Upper lobe of left lung (tissue), 6 donors: Measurements from ENCODE around the gene MPRIP. TPM values are rescaled to one million over a fixed set of nuclear protein-coding genes. Genes with fewer than 3 reads are reported as not detected.

Experiments used
- ATAC-seq, 2 donors: fragments of 200-7000 bp; cut with Tn5 transposase; one replicate each; pipeline ENCODE4 v1.9.1; 2022; ENCODE audit warnings: mild to moderate bottlenecking in 2 of 2, moderate library complexity in 2 of 2; ENCODE audit not compliant: low FRiP score in 2 of 2
- DNase-seq, 2 donors: peaks; one replicate each; pipeline ENCODE4 v3.0.0-alpha.2; 2019 to 2020
- H3K27ac ChIP-seq, 4 donors: fragments of 200-600 bp; sonication (generic); one replicate each; pipeline ENCODE4 v1.5.1; 2016 to 2019
- H3K27me3 ChIP-seq, 4 donors: fragments of 200-600 bp; sonication (generic); one replicate each; pipeline ENCODE4 v1.5.1; 2017 to 2019
- H3K36me3 ChIP-seq, 4 donors: fragments of 200-600 bp; sonication (generic); one replicate each; pipeline ENCODE4 v1.5.1; 2016 to 2019
- H3K4me1 ChIP-seq, 4 donors: fragments of 200-600 bp; sonication (generic); one replicate each; pipeline ENCODE4 v1.5.1; 2018 to 2019
- H3K4me3 ChIP-seq, 4 donors: fragments of 200-600 bp; sonication (generic); one replicate each; pipeline ENCODE4 v1.5.1; 2017 to 2019; ENCODE audit warnings: mild to moderate bottlenecking in 2 of 4, moderate library complexity in 1 of 4
- H3K9me3 ChIP-seq, 4 donors: fragments of 200-600 bp; sonication (generic); one replicate each; pipeline ENCODE4 v1.5.1; 2018 to 2019
- CTCF ChIP-seq, 6 experiments: fragments of 450-650 bp in 4 of 6; fragments of 200-600 bp in 2 of 6; sonication (generic) in 2 of 6; IDR thresholded peaks; one replicate each; pipeline ENCODE4 v1.5.1; 2016 to 2019; ENCODE audit warnings: antibody characterized with exemption in 6 of 6
- EP300 ChIP-seq, 4 donors: sonication (generic); formaldehyde crosslinking; IDR thresholded peaks; one replicate each; pipeline ENCODE4 v1.5.1; 2017; ENCODE audit warnings: antibody characterized with exemption in 4 of 4, control low read depth in 2 of 4
- POLR2A ChIP-seq, 4 donors: fragments of 450-650 bp; IDR thresholded peaks; one replicate each; pipeline ENCODE4 v1.5.1; 2016 to 2017; ENCODE audit warnings: antibody characterized with exemption in 4 of 4, mild to moderate bottlenecking in 2 of 4
- POLR2AphosphoS5 ChIP-seq, 2 donors: sonication (generic); formaldehyde crosslinking; IDR thresholded peaks; one replicate each; pipeline ENCODE4 v1.5.1; 2017; ENCODE audit warnings: antibody characterized with exemption in 2 of 2
- WGBS, 2 donors: methylation state at CpG; one replicate each; pipeline ENCODE4 v1.1.5; 2017 to 2018; 5-methylcytosine and 5-hydroxymethylcytosine counted together
- total RNA-seq, 6 donors: library from RNA; depleted of rRNA in 4 of 6; stranded (reverse); fragments of >200 nt in 4 of 6; gene quantifications; one replicate each; pipeline versions ENCODE4 v1.1.0 to v1.2.1, GENCODE V29; 2016 to 2021
- donor health status: DM: no; HTN: no; CAD: no; lungs with moderate emphysema.
- donor health status: DM: no; HTN: yes; CAD: no; lungs with severe emphysema.

Gene MPRIP
- total RNA-seq, 6 donors from 2014 or later, result 201 to 380 (median 285) TPM

DNA sequence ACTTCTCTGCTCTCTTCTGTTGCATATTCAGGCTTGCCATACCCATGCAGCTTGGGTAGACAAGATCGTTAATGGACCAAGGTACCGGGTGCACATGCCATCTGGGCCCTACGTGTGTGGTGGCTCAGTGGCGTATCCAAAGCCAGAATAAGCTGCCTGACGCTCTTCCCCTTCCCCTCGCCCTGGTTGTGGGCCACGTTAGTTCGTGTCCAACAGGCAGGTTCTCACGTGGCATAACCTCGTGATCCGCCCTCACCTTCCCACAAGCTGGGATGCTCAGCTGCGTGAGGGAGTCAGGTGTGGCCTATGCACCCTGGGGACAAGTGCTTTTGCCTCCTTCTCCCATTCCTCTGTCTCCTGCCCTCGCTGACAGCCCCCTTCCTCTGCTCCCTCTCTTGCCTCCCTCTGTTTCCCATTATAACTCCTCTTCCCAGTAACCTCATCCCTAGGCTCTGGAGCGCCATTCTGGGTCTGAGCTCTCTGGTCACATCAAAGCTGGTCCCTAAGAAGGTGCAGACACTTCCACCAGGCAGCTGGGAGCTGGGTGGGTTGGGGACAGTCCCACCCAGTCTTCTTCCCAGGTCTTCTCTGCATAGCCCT, 86.3 kb downstream of the MPRIP start:
- Histone ChIP-seq H3K27ac (peak overlapping the region in 1 of 4 donors; percentile 10), H3K9me3 (no peaks in the 10 kb centered on the region), H3K4me1 (peaks cover 28 to 48% (median 40%) of the 10 kb centered on the region in 4 donors), H3K4me3 (no peak overlapping the region), H3K36me3 (peaks cover 0 to 60% (median 41%) of the 10 kb centered on the region in 4 donors), H3K27me3 (no peaks in the 10 kb centered on the region)
- 85 to 91% methylated on average over 14 of the region's 14 CpGs for WGBS, 2 donors
- no peak for TF ChIP-seq CTCF (IDR thresholded peaks at IDR 0.05)
- no peak for TF ChIP-seq POLR2A (IDR thresholded peaks at IDR 0.05)
- no peak for TF ChIP-seq POLR2AphosphoS5 (IDR thresholded peaks at IDR 0.05)
- no peak for TF ChIP-seq EP300 (IDR thresholded peaks at IDR 0.05)
- DNase-seq (no peak), ATAC-seq (no peak)

DNA sequence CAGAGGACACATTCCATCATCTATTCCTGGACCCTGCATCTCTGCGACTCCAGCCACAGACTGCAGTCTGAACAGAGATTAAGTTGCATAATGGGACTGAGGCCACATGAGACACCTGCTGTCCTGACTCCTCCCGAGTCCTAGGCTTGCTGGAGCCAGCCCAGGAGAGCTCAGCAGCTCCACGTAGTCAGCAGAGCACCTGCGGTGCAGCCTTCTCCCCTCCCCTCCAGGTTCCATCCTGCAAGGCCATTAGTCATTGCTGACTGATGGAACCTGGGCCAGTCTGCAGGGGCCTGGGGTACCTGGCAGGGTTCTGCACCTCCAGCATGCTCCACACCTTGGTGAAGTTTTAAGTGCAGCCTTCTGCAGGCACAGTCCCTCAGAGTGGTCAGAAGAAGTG, 87.2 kb downstream of the MPRIP start:
- no peak for TF ChIP-seq EP300 (IDR thresholded peaks at IDR 0.05)
- TF ChIP-seq CTCF (IDR thresholded peaks at IDR 0.05), result no peak
- no peak for TF ChIP-seq POLR2AphosphoS5 (IDR thresholded peaks at IDR 0.05)
- TF ChIP-seq POLR2A (IDR thresholded peaks at IDR 0.05), result no peak
- DNase-seq, result no peak
- H3K4me1 ChIP-seq, result peaks cover 28 to 48% (median 40%) of the 10 kb centered on the region in 4 donors
- WGBS, 2 donors, result 84 to 94% methylated on average over 2 to 4 of the region's 4 CpGs
- H3K27ac ChIP-seq, result no peak overlapping the region
- no peak overlapping the region for H3K4me3 ChIP-seq
- H3K36me3 ChIP-seq, result peaks cover 0 to 68% (median 47%) of the 10 kb centered on the region in 4 donors
- no peak for ATAC-seq
- no peaks in the 10 kb centered on the region for H3K9me3 ChIP-seq
- H3K27me3 ChIP-seq, result no peaks in the 10 kb centered on the region

GRCh38 chr17:17130077-17130844, 88.0 kb downstream of the MPRIP start:
- no peak for DNase-seq
- Histone ChIP-seq H3K36me3 (peaks cover 0 to 76% (median 51%) of the 10 kb centered on the region in 4 donors), H3K4me3 (no peak overlapping the region), H3K4me1 (peaks cover 28 to 44% (median 37%) of the 10 kb centered on the region in 4 donors), H3K27ac (no peak overlapping the region), H3K9me3 (no peaks in the 10 kb centered on the region), H3K27me3 (no peaks in the 10 kb centered on the region)
- no peak for TF ChIP-seq EP300 (IDR thresholded peaks at IDR 0.05)
- no peak for TF ChIP-seq POLR2A (IDR thresholded peaks at IDR 0.05)
- TF ChIP-seq CTCF (IDR thresholded peaks at IDR 0.05), result no peak
- no peak for TF ChIP-seq POLR2AphosphoS5 (IDR thresholded peaks at IDR 0.05)
- WGBS, 2 donors, result 78 to 86% methylated on average over 10 of the region's 12 CpGs
- no peak for ATAC-seq

GRCh38 chr17:17131839-17132238, 89.6 kb downstream of the MPRIP start:
- Histone ChIP-seq H3K4me3 (no peak overlapping the region), H3K27ac (no peak overlapping the region), H3K27me3 (no peaks in the 10 kb centered on the region), H3K9me3 (no peaks in the 10 kb centered on the region), H3K4me1 (peaks cover 19 to 28% (median 22%) of the 10 kb centered on the region in 4 donors), H3K36me3 (peaks cover 0 to 88% (median 62%) of the 10 kb centered on the region in 4 donors)
- WGBS, 2 donors, result 83 to 94% methylated on average over 3 to 4 of the region's 4 CpGs
- ATAC-seq (no peak), DNase-seq (no peak)
- no peak for TF ChIP-seq EP300 (IDR thresholded peaks at IDR 0.05)
- TF ChIP-seq POLR2AphosphoS5 (IDR thresholded peaks at IDR 0.05), result no peak
- no peak for TF ChIP-seq POLR2A (IDR thresholded peaks at IDR 0.05)
- TF ChIP-seq CTCF (IDR thresholded peaks at IDR 0.05), result no peak
